ENCODE measurements around the gene SF3B3. TPM values are rescaled to one million over a fixed set of nuclear protein-coding genes. Genes with fewer than 3 reads are reported as not detected.
"Not testable (repeated sequence)": the region's sequence is repeated elsewhere in the genome, so short reads cannot be mapped to it uniquely, and the experiment has no call there.

SF3B3 gene
- total RNA-seq, 4 donors from 2014 or later, result 103 to 132 (median 119) TPM

GRCh38 chr16:70511833-70512232 is 11.8 kb upstream of the SF3B3 start:
- TF ChIP-seq EP300 (IDR thresholded peaks at IDR 0.05), result no peak
- TF ChIP-seq, protein P1, sequence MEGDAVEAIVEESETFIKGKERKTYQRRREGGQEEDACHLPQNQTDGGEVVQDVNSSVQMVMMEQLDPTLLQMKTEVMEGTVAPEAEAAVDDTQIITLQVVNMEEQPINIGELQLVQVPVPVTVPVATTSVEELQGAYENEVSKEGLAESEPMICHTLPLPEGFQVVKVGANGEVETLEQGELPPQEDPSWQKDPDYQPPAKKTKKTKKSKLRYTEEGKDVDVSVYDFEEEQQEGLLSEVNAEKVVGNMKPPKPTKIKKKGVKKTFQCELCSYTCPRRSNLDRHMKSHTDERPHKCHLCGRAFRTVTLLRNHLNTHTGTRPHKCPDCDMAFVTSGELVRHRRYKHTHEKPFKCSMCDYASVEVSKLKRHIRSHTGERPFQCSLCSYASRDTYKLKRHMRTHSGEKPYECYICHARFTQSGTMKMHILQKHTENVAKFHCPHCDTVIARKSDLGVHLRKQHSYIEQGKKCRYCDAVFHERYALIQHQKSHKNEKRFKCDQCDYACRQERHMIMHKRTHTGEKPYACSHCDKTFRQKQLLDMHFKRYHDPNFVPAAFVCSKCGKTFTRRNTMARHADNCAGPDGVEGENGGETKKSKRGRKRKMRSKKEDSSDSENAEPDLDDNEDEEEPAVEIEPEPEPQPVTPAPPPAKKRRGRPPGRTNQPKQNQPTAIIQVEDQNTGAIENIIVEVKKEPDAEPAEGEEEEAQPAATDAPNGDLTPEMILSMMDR (IDR thresholded peaks at IDR 0.05), result no peak
- no peak for TF ChIP-seq POLR2A (IDR thresholded peaks at IDR 0.05)
- H3K4me1 ChIP-seq, result no peaks in the 10 kb centered on the region
- DNase-seq (ENCODE audit: low spot score in 2 of 2), result no peak
- peaks cover 3 to 100% (median 27%) of the 10 kb centered on the region in 3 donors for H3K36me3 ChIP-seq
- H3K9me3 ChIP-seq, result no peaks in the 10 kb centered on the region
- no peaks in the 10 kb centered on the region for H3K27me3 ChIP-seq
- 96% methylated on average over 1 of the region's 1 CpG for WGBS, 2 donors
- no peak overlapping the region for H3K27ac ChIP-seq
- no peak overlapping the region for H3K4me3 ChIP-seq

DNA sequence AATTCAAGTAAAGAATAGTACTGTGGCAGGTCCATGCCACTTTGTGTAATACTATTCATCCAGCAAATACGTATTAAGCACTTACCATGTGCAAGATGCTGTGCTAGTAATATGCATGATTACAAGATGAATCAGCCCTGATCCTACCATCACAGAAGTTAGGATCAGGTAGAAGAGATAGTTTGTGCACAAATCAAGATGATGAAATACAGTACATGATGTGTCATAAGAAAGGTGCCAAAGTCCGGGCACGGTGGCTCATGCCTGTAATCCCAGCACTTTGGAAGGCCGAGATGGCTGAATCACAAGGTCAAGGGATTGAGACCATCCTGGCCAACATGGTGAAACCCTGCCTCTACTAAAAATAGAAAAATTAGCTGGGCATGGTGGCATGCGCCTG is 11.2 kb upstream of the SF3B3 start:
- Histone ChIP-seq H3K36me3 (peaks cover 3 to 100% (median 27%) of the 10 kb centered on the region in 3 donors), H3K27ac (no peak overlapping the region), H3K4me3 (no peak overlapping the region), H3K27me3 (no peaks in the 10 kb centered on the region), H3K4me1 (no peaks in the 10 kb centered on the region), H3K9me3 (no peaks in the 10 kb centered on the region)
- no peak for DNase-seq (ENCODE audit: low spot score in 2 of 2)
- no peak for TF ChIP-seq EP300 (IDR thresholded peaks at IDR 0.05)
- 90 to 92% methylated on average over 5 of the region's 5 CpGs for whole genome bisulfite sequencing, 2 donors

DNA sequence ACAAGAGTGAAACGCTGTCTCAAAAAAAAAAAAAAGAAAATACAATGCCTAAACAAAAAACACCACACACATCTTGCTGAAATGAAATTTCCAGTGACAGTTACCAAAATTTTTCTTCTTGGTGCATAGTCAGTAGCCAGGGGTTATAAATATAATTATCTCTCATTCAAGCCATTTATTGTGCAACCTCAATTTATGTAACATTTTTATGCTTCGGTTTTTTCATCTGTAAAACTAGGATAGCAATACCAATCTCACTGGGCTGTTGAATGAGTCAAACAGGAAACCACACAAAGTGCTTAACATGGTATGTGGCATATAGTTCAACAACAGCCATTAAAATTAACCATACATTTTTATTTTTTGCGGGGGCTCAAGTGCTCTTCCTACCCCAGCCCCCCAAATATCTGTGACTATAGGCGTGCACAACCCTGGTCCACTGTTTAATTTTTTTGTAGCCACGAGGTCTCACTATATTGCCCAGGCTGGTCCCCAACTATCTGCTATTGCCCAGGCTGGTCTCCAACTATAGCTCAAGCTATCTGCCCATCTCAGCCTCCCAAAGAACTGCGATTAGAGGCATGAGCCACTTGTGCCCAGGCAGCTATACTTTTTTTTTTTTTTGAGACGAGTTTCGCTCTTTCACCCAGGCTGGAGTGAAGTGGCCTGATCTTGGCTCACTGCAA is 2.9 kb upstream of the SF3B3 start:
- 78 to 83% methylated on average over 8 of the region's 8 CpGs for WGBS, 2 donors
- H3K4me1 ChIP-seq, result peaks cover 0 to 34% (median 18%) of the 10 kb centered on the region in 4 donors
- no peak for DNase-seq (ENCODE audit: low spot score in 2 of 2)
- H3K27ac ChIP-seq, result no peak overlapping the region
- H3K27me3 ChIP-seq, result no peaks in the 10 kb centered on the region
- no peak overlapping the region for H3K4me3 ChIP-seq
- peaks cover 0 to 32% (median 8%) of the 10 kb centered on the region in 3 donors for H3K36me3 ChIP-seq
- H3K9me3 ChIP-seq, result no peaks in the 10 kb centered on the region
- TF ChIP-seq EP300 (IDR thresholded peaks at IDR 0.05), result no peak
- TF ChIP-seq, protein P1 (IDR thresholded peaks at IDR 0.05), result no peak
- TF ChIP-seq POLR2A (IDR thresholded peaks at IDR 0.05), result no peak

DNA sequence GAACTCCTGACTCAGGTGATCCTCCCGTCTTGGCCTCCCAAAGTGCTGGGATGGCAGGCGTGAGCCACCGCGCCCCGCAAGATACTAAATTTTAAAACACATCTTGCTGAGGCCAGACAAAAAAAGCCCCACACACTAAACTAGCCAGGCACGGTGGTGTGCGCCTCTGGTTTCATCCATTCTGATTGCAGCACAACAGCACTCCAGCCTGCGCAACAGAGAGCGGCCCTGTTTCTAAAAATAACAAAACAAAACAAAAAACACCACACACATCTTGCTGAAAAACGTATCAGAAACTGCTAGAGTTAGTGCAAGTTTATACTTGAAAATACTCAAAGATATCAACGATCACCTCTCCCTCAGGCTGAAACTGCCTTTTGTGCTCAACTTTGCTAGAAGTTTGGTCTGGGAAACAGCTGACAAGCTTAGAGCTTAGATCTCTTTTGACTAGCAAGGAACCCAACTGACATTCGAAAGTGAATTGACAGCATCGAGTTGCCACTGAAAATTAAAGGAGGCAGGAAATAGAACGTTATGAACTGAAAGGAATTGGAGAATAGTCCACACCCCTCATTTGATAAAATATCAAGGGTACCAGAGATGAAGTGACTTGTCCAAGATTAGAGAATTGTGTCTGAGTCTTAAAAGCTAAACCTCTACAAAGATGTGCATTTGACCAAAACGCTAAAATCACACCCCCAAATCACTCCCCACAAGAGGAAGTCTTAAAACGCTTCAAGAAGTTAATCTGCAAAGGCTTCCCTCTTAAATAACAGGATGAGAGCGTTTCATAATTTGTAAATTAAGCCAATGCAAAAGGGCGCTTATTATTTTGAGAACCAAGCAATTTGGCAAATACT is 1.2 kb upstream of the SF3B3 start:
- H3K27ac ChIP-seq, result peak overlapping the region in 3 of 4 donors; percentile 80 to 94 (median 92)
- H3K27me3 ChIP-seq, result no peaks in the 10 kb centered on the region
- H3K9me3 ChIP-seq, result no peaks in the 10 kb centered on the region
- WGBS, 2 donors, result 46 to 52% methylated on average over 18 of the region's 18 CpGs
- H3K4me3 ChIP-seq, result peak overlapping the region; percentile 69 to 83 (median 74)
- DNase-seq (ENCODE audit: low spot score in 2 of 2), result no peak
- H3K36me3 ChIP-seq, result peaks cover 0 to 29% (median 0%) of the 10 kb centered on the region in 3 donors
- H3K4me1 ChIP-seq, result peaks cover 0 to 50% (median 25%) of the 10 kb centered on the region in 4 donors
- TF ChIP-seq, protein P1 (IDR thresholded peaks at IDR 0.05), result no peak
- TF ChIP-seq POLR2A (IDR thresholded peaks at IDR 0.05) (no peak), EP300 (IDR thresholded peaks at IDR 0.05) (no peak)

DNA sequence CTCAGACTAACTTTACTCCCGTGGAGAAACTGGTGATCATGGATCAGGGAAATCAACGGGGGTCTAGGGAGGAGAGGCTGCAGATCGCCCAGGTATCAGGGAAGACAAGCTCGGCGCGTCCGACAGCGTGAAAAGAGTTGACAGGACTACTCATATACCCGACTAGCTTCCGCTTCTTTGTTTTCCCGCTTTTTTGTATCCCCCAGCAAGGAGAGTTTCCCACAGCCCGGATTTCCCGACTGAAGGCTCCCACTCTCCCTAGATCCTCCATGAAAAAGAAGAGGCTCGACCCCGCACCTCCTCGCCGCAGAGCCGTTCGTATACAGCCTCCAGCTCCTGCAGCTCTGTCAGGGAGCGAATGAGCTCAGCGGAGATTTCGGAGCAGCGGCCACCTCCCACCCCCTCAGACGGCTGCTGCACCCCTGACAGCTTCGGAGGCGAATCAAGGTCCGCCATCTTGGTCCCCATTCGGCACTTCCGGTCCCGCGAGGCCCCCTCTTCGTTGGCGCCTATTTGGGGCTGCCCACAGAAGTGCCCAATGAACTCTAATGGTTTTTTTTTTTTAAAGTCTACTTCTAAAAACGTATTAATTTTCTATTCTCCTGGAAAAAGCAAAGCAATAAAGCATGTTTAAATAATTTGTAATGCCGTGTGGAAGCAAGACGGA is 407 bp upstream of the SF3B3 start, which contains the start of gene COG4:
TSS of gene COG4 (minus strand) at position 479 of the 667 bp plus-strand sequence. CDS start at position 468, 11 bp downstream.
- H3K4me1 ChIP-seq, result peaks cover 0 to 57% (median 25%) of the 10 kb centered on the region in 4 donors
- WGBS, 2 donors, result 1% methylated on average over 36 of the region's 36 CpGs
- TF ChIP-seq, protein P1 (IDR thresholded peaks at IDR 0.05), result no peak
- TF ChIP-seq POLR2A (IDR thresholded peaks at IDR 0.05) (peak in 1 of 2 donors; percentile 18), EP300 (IDR thresholded peaks at IDR 0.05) (peak; percentile 49 to 85)

DNA sequence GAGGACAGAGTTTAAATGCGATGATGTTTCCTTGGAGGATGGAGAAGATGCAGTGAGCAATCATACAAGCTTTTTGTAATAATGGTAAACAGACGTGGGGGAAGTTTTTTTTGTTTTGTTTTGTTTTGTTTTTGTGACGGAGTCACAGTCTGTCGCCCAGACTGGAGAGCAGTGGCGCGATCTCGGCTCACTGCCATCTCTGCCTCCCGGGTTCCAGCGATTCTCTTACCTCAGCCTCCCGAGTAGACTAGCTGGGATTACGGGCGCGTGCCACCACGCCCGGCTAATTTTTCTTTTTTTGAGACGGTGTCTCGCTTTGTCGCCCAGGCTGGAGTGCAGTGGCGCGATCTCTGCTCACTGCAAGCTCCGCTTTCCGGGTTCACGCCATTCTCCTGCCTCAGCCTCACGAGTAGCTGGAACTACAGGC is 796 bp downstream of the SF3B3 start:
- H3K9me3 ChIP-seq, H3K27me3 ChIP-seq: not testable (repeated sequence)
- Histone ChIP-seq H3K36me3 (peaks cover 0 to 32% (median 3%) of the 10 kb centered on the region in 3 donors), H3K27ac (peak overlapping the region; percentile 60 to 94 (median 86)), H3K4me1 (peaks cover 0 to 68% (median 25%) of the 10 kb centered on the region in 4 donors), H3K4me3 (peak overlapping the region; percentile 69 to 83 (median 74))
- WGBS, 2 donors, result 0% methylated on average over 24 of the region's 24 CpGs
- DNase-seq (ENCODE audit: low spot score in 2 of 2), result peak in 1 of 2 donors; percentile 14

More for the DNA sequence above, 407 bp upstream of the SF3B3 start, which contains the start of gene COG4:
- peak; percentile 70 to 87 for DNase-seq (ENCODE audit: low spot score in 2 of 2)
- no peaks in the 10 kb centered on the region for H3K9me3 ChIP-seq
- peak within 1 kb of the TSS; percentile 69 to 83 (median 74) for H3K4me3 ChIP-seq
- peaks cover 0 to 27% (median 0%) of the 10 kb centered on the region in 3 donors for H3K36me3 ChIP-seq
- peak within 1 kb of the TSS; percentile 60 to 94 (median 86) for H3K27ac ChIP-seq
- H3K27me3 ChIP-seq, result no peaks in the 10 kb centered on the region
